GM18520 (cell line): ENCODE results near the gene ADIPOR2.
A peak's percentile ranks its signal among the peaks of the same experiment; 100 is the strongest.

Experiments used
- ATAC-seq: cut with Tn5 transposase; IDR thresholded peaks from one replicate; pipeline ENCODE4 v1.9.1; 2021; ENCODE audit not compliant: unreplicated experiment

ADIPOR2 gene

GRCh38 chr12:1768615-1769014 is 77.7 kb downstream of the ADIPOR2 start:
- no peak for ATAC-seq

GRCh38 chr12:1769809-1770494 is 79.1 kb downstream of the ADIPOR2 start:
- ATAC-seq: no peak

- no peak for ATAC-seq
Measured at GRCh38 chr12:1773937-1774655, 83.2 kb downstream of the ADIPOR2 start.

GRCh38 chr12:1776170-1776921 is 85.5 kb downstream of the ADIPOR2 start:
- ATAC-seq: no peak

GRCh38 chr12:1777798-1778197 is 86.9 kb downstream of the ADIPOR2 start:
- ATAC-seq: no peak

GRCh38 chr12:1778911-1779310 is 88.0 kb downstream of the ADIPOR2 start:
- ATAC-seq: no peak

- ATAC-seq: no peak
Measured at GRCh38 chr12:1779783-1780182, 88.9 kb downstream of the ADIPOR2 start.

GRCh38 chr12:1781772-1782171 is 90.9 kb downstream of the ADIPOR2 start:
- ATAC-seq: no peak

GRCh38 chr12:1782215-1782614 is 91.3 kb downstream of the ADIPOR2 start:
- ATAC-seq: no peak

- ATAC-seq: no peak
Measured at GRCh38 chr12:1787714-1788113, 96.8 kb downstream of the ADIPOR2 start.

GRCh38 chr12:1790444-1790843 is 99.6 kb downstream of the ADIPOR2 start:
- no peak for ATAC-seq

- no peak for ATAC-seq
Measured at GRCh38 chr12:1791104-1791841, 100.4 kb downstream of the ADIPOR2 start.

GRCh38 chr12:1792406-1792805 is 101.5 kb downstream of the ADIPOR2 start:
- ATAC-seq: no peak

- ATAC-seq: no peak
Measured at GRCh38 chr12:1793426-1794210, 102.7 kb downstream of the ADIPOR2 start.

GRCh38 chr12:1794440-1795090 is 103.7 kb downstream of the ADIPOR2 start:
- ATAC-seq: no peak

- ATAC-seq: no peak
Measured at GRCh38 chr12:1795221-1795784, 104.4 kb downstream of the ADIPOR2 start.

- ATAC-seq: peak; percentile 86
Measured at GRCh38 chr12:1795785-1796514, 105.1 kb downstream of the ADIPOR2 start.

GRCh38 chr12:1796515-1797010 is 105.7 kb downstream of the ADIPOR2 start:
- no peak for ATAC-seq
